Measurements from ENCODE around the gene PER3. TPM values are rescaled to one million over a fixed set of nuclear protein-coding genes. Genes with fewer than 3 reads are reported as not detected.

Gene PER3
- polyA plus RNA-seq, 1 donor from 2014 or later = 0.84 TPM

DNA sequence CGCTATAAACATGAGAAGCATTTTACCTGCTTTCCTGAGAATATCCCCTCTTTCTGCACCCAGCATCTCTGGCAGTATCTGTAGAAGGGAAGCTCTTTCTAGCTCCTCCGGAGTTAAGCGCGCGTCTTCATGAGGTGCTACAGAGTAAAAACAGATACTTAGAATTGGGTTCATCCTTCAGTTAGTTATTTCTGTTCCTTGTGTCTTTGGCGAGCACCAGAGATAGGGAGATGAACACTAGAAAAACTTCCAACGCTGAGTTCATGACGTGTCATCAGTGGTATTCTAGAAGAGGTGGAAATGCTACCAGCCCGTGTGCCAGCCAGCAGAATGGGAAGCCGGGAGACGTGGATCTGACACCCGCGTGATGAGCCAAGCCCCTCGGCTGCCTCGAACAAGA lies 66.7 kb downstream of the PER3 start:
- Histone ChIP-seq H3K9me3 (ENCODE audit: low read length) (no peaks in the 10 kb centered on the region), H3K27me3 (ENCODE audit: insufficient read depth, low read depth, low read length) (no peaks in the 10 kb centered on the region), H3K27ac (ENCODE audit: low read length) (no peak overlapping the region), H3K9me2 (ENCODE audit: insufficient read depth, low read length) (no peaks in the 10 kb centered on the region), H3F3A (ENCODE audit: insufficient read depth, low read length, poor library complexity, severe bottlenecking) (no peaks in the 10 kb centered on the region), H3K36me3 (ENCODE audit: insufficient read depth, low read length) (no peaks in the 10 kb centered on the region), H3K4me3 (ENCODE audit: low read length) (no peak overlapping the region), H4K20me1 (ENCODE audit: insufficient read depth) (no peaks in the 10 kb centered on the region), H3K4me2 (ENCODE audit: low read length) (no peak overlapping the region), H3K9ac (ENCODE audit: low read length) (no peak overlapping the region), H3K79me2 (replicated peaks; ENCODE audit: insufficient read depth, low read length) (no peaks in the 10 kb centered on the region), H2AFZ (ENCODE audit: low read depth, low read length) (no peak overlapping the region)
- no peak for TF ChIP-seq TAF1 (IDR thresholded peaks at IDR 0.05; ENCODE audit: low read depth)
- TF ChIP-seq POLR2AphosphoS5 (IDR thresholded peaks at IDR 0.05) = no peak
- TF ChIP-seq, protein P1, sequence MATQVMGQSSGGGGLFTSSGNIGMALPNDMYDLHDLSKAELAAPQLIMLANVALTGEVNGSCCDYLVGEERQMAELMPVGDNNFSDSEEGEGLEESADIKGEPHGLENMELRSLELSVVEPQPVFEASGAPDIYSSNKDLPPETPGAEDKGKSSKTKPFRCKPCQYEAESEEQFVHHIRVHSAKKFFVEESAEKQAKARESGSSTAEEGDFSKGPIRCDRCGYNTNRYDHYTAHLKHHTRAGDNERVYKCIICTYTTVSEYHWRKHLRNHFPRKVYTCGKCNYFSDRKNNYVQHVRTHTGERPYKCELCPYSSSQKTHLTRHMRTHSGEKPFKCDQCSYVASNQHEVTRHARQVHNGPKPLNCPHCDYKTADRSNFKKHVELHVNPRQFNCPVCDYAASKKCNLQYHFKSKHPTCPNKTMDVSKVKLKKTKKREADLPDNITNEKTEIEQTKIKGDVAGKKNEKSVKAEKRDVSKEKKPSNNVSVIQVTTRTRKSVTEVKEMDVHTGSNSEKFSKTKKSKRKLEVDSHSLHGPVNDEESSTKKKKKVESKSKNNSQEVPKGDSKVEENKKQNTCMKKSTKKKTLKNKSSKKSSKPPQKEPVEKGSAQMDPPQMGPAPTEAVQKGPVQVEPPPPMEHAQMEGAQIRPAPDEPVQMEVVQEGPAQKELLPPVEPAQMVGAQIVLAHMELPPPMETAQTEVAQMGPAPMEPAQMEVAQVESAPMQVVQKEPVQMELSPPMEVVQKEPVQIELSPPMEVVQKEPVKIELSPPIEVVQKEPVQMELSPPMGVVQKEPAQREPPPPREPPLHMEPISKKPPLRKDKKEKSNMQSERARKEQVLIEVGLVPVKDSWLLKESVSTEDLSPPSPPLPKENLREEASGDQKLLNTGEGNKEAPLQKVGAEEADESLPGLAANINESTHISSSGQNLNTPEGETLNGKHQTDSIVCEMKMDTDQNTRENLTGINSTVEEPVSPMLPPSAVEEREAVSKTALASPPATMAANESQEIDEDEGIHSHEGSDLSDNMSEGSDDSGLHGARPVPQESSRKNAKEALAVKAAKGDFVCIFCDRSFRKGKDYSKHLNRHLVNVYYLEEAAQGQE (IDR thresholded peaks at IDR 0.05; ENCODE audit: borderline replicate concordance) = no peak
- TF ChIP-seq RAD21 (conservative IDR thresholded peaks at IDR 0.05) = no peak
- no peak for TF ChIP-seq MXI1 (conservative IDR thresholded peaks at IDR 0.05; ENCODE audit: poor library complexity, severe bottlenecking)
- no peak for TF ChIP-seq EZH2 (IDR thresholded peaks at IDR 0.05; ENCODE audit: borderline replicate concordance, insufficient read depth, low read length, poor library complexity, severe bottlenecking)
- TF ChIP-seq SMC3 (conservative IDR thresholded peaks at IDR 0.05; ENCODE audit: poor library complexity) = no peak
- no peak for TF ChIP-seq EP300 (conservative IDR thresholded peaks at IDR 0.05; ENCODE audit: poor library complexity, severe bottlenecking)

DNA sequence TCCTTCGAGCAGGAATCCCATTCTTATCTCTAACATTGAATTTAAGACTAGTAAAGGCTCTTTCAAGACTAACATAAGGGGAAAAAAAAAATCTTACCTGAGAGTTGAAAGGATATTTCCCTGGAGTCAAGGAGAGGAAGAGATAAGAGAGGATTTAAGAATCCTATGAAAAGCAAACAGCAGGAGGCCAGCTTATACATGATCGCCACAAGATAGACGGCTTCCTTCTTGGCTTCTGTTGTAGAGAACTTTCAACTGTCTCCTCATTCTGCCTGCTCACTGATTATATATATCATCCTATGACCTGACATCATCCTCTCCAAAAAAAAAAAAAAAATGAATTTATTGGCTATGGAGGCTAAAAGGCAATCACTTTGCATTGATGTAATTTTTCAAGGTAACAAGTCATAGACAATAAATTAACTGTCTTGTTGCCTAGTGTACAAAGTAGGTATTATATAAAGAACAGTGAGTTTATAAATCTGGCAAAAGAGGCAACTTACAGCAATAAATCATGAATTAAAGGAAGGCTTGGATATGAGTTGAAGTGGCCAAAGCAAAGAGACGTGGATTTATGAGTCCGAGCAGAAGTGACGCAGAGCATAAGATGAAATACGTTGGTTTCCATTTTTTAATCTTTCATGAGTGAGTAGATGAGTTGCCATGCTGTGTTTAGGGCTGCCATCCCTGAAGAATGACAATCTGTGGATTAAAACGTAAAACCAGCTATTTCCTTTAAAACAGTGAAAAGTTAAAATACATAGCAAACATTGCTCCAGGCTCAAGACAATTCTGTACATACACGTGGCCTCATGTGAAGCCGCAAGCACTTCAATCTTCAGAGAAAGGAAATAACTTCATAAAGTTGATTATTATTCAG lies 69.0 kb downstream of the PER3 start, which contains the start of gene UTS2:
Gene UTS2 (minus strand): TSS at position 262 of the 880 bp plus-strand sequence. CDS start 62 bp downstream, at position 200.
- H2AFZ ChIP-seq (ENCODE audit: low read depth, low read length) = no peak within 1 kb of the TSS
- H3K9me3 ChIP-seq (ENCODE audit: low read length) = no peaks in the 10 kb centered on the region
- no peaks in the 10 kb centered on the region for H3K36me3 ChIP-seq (ENCODE audit: insufficient read depth, low read length)
- H3K9me2 ChIP-seq (ENCODE audit: insufficient read depth, low read length) = no peaks in the 10 kb centered on the region
- H4K20me1 ChIP-seq (ENCODE audit: insufficient read depth) = no peaks in the 10 kb centered on the region
- H3K79me2 ChIP-seq (replicated peaks; ENCODE audit: insufficient read depth, low read length) = no peaks in the 10 kb centered on the region
- no peak within 1 kb of the TSS for H3K4me3 ChIP-seq (ENCODE audit: low read length)
- no peaks in the 10 kb centered on the region for H3F3A ChIP-seq (ENCODE audit: insufficient read depth, low read length, poor library complexity, severe bottlenecking)
- H3K27ac ChIP-seq (ENCODE audit: low read length) = no peak within 1 kb of the TSS
- no peak within 1 kb of the TSS for H3K4me2 ChIP-seq (ENCODE audit: low read length)
- H3K27me3 ChIP-seq (ENCODE audit: insufficient read depth, low read depth, low read length) = no peaks in the 10 kb centered on the region
- no peak within 1 kb of the TSS for H3K9ac ChIP-seq (ENCODE audit: low read length)
- TF ChIP-seq POLR2AphosphoS5 (IDR thresholded peaks at IDR 0.05) (peak; percentile 16), MXI1 (conservative IDR thresholded peaks at IDR 0.05; ENCODE audit: poor library complexity, severe bottlenecking) (no peak)

DNA sequence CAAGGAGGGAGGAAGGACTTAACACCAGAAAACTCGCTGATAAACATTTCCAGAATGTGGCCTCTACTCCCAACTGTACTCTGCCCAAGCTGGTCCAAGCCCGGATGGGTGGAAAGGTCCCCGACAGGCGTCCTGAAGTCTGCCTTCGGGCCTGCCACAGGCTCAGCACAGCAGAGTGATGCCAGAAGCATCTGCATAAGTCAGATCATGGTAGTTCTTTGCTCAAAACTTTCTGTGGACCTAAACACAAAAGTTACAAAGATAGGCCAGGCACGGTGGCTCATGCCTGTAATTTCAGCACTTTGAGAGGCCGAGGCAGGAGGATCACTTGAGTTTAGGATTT lies 69.6 kb downstream of the PER3 start:
- Histone ChIP-seq H3K9me2 (ENCODE audit: insufficient read depth, low read length) (no peaks in the 10 kb centered on the region), H4K20me1 (ENCODE audit: insufficient read depth) (no peaks in the 10 kb centered on the region), H3K27me3 (ENCODE audit: insufficient read depth, low read depth, low read length) (no peaks in the 10 kb centered on the region), H3K79me2 (replicated peaks; ENCODE audit: insufficient read depth, low read length) (no peaks in the 10 kb centered on the region), H3K9ac (ENCODE audit: low read length) (no peak overlapping the region), H3K4me2 (ENCODE audit: low read length) (no peak overlapping the region), H3K27ac (ENCODE audit: low read length) (no peak overlapping the region), H3K4me3 (ENCODE audit: low read length) (no peak overlapping the region), H2AFZ (ENCODE audit: low read depth, low read length) (no peak overlapping the region), H3K36me3 (ENCODE audit: insufficient read depth, low read length) (no peaks in the 10 kb centered on the region), H3F3A (ENCODE audit: insufficient read depth, low read length, poor library complexity, severe bottlenecking) (no peaks in the 10 kb centered on the region), H3K9me3 (ENCODE audit: low read length) (no peaks in the 10 kb centered on the region)
- no peak for TF ChIP-seq EP300 (conservative IDR thresholded peaks at IDR 0.05; ENCODE audit: poor library complexity, severe bottlenecking)
- TF ChIP-seq TAF1 (IDR thresholded peaks at IDR 0.05; ENCODE audit: low read depth) = no peak
- no peak for TF ChIP-seq EZH2 (IDR thresholded peaks at IDR 0.05; ENCODE audit: borderline replicate concordance, insufficient read depth, low read length, poor library complexity, severe bottlenecking)
- TF ChIP-seq, protein P2, sequence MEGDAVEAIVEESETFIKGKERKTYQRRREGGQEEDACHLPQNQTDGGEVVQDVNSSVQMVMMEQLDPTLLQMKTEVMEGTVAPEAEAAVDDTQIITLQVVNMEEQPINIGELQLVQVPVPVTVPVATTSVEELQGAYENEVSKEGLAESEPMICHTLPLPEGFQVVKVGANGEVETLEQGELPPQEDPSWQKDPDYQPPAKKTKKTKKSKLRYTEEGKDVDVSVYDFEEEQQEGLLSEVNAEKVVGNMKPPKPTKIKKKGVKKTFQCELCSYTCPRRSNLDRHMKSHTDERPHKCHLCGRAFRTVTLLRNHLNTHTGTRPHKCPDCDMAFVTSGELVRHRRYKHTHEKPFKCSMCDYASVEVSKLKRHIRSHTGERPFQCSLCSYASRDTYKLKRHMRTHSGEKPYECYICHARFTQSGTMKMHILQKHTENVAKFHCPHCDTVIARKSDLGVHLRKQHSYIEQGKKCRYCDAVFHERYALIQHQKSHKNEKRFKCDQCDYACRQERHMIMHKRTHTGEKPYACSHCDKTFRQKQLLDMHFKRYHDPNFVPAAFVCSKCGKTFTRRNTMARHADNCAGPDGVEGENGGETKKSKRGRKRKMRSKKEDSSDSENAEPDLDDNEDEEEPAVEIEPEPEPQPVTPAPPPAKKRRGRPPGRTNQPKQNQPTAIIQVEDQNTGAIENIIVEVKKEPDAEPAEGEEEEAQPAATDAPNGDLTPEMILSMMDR (IDR thresholded peaks at IDR 0.05; ENCODE audit: poor library complexity, severe bottlenecking) = no peak
- TF ChIP-seq, protein P1 (IDR thresholded peaks at IDR 0.05; ENCODE audit: borderline replicate concordance) = no peak
- TF ChIP-seq SMC3 (conservative IDR thresholded peaks at IDR 0.05; ENCODE audit: poor library complexity) = no peak
- TF ChIP-seq RAD21 (conservative IDR thresholded peaks at IDR 0.05) = no peak
- TF ChIP-seq MXI1 (conservative IDR thresholded peaks at IDR 0.05; ENCODE audit: poor library complexity, severe bottlenecking) = no peak
- TF ChIP-seq POLR2AphosphoS5 (IDR thresholded peaks at IDR 0.05) = no peak

All from neural cell (in vitro differentiated cells).